Loucy (cell line): Measurements from ENCODE around the gene GHRL.

Source experiments
- H2AFZ ChIP-seq: fragments of 200-600 bp; sonication (generic); 2 replicates; pipeline ENCODE4 v1.6.0; 2016; ENCODE audit warnings: antibody characterized with exemption, mild to moderate bottlenecking, low read length, moderate library complexity
- H3F3A ChIP-seq: fragments of 200-600 bp; 2 replicates; pipeline ENCODE4 v1.6.0; 2016; ENCODE audit warnings: antibody characterized with exemption, low read depth, mild to moderate bottlenecking
- H3K27me3 ChIP-seq: fragments of 200-600 bp; sonication (generic); 2 replicates; pipeline ENCODE4 v1.6.1; 2014; ENCODE audit warnings: low read length, mild to moderate bottlenecking; ENCODE audit not compliant: insufficient read depth, poor library complexity, severe bottlenecking
- H3K36me3 ChIP-seq: fragments of 200-600 bp; sonication (generic); 2 replicates; pipeline ENCODE4 v1.6.1; 2016; ENCODE audit warnings: low read length; ENCODE audit not compliant: insufficient read depth
- H3K4me1 ChIP-seq: fragments of 200-600 bp; sonication (generic); 2 replicates; pipeline ENCODE4 v1.5.1; 2014; ENCODE audit warnings: low read length, mild to moderate bottlenecking; ENCODE audit not compliant: insufficient read depth, poor library complexity, severe bottlenecking
- H3K4me2 ChIP-seq: fragments of 200-600 bp; sonication (generic); 2 replicates; pipeline ENCODE4 v1.6.0; 2014; ENCODE audit warnings: antibody characterized with exemption, low read length, low read depth, mild to moderate bottlenecking; ENCODE audit not compliant: poor library complexity, severe bottlenecking
- H3K4me3 ChIP-seq: fragments of 200-600 bp; sonication (generic); 2 replicates; pipeline ENCODE4 v1.5.1; 2014; ENCODE audit warnings: low read length, mild to moderate bottlenecking, mixed read lengths; ENCODE audit not compliant: poor library complexity, severe bottlenecking
- H3K79me2 ChIP-seq: fragments of 200-600 bp; sonication (generic); 2 replicates; pipeline ENCODE4 v1.6.1; 2014; ENCODE audit warnings: low read length; ENCODE audit not compliant: insufficient read depth
- H3K9ac ChIP-seq: fragments of 200-600 bp; sonication (generic); 2 replicates; pipeline ENCODE4 v1.6.0; 2014; ENCODE audit warnings: mild to moderate bottlenecking, low read depth, low read length, moderate library complexity; ENCODE audit not compliant: poor library complexity, severe bottlenecking
- H3K9me2 ChIP-seq: fragments of 200-600 bp; sonication (generic); replicated peaks from 2 replicates; pipeline ENCODE4 v1.6.1; 2016; ENCODE audit warnings: low read depth, low read length, mixed read lengths
- H3K9me3 ChIP-seq: fragments of 200-600 bp; sonication (generic); 2 replicates; pipeline ENCODE4 v1.6.1; 2014; ENCODE audit warnings: mild to moderate bottlenecking, antibody characterized with exemption, low read length, low read depth; ENCODE audit not compliant: insufficient read depth
- H4K20me1 ChIP-seq: fragments of 200-600 bp; sonication (generic); 2 replicates; pipeline ENCODE4 v1.6.0; 2014; ENCODE audit warnings: antibody characterized with exemption, low read length, mild to moderate bottlenecking; ENCODE audit not compliant: insufficient read depth, poor library complexity, severe bottlenecking
- CTCF ChIP-seq: fragments of 200-600 bp; sonication (generic); conservative IDR thresholded peaks from 2 replicates; pipeline ENCODE4 v1.5.1; 2014; ENCODE audit warnings: mild to moderate bottlenecking, antibody characterized with exemption, low read length
- EZH2phosphoT487 ChIP-seq: fragments of 200-600 bp; IDR thresholded peaks from 2 replicates; pipeline ENCODE4 v1.6.1; 2018; ENCODE audit warnings: antibody characterized with exemption, mild to moderate bottlenecking, moderate library complexity, borderline replicate concordance

GHRL gene

GRCh38 chr3:10284496-10284895, 8.3 kb downstream of the GHRL start:
- no peak for TF ChIP-seq CTCF
- no peak for TF ChIP-seq EZH2phosphoT487
- Histone ChIP-seq H3K4me3 (no peak overlapping the region), H3K36me3 (peaks cover 70% of the 10 kb centered on the region), H3F3A (no peaks in the 10 kb centered on the region), H3K79me2 (no peaks in the 10 kb centered on the region), H3K4me2 (no peak overlapping the region), H3K9ac (no peak overlapping the region), H2AFZ (no peak overlapping the region), H4K20me1 (no peaks in the 10 kb centered on the region), H3K4me1 (no peaks in the 10 kb centered on the region), H3K9me3 (no peaks in the 10 kb centered on the region), H3K9me2 (no peaks in the 10 kb centered on the region), H3K27me3 (no peaks in the 10 kb centered on the region)

GRCh38 chr3:10283638-10284037, 9.1 kb downstream of the GHRL start:
- H3K27me3 ChIP-seq = no peaks in the 10 kb centered on the region
- H4K20me1 ChIP-seq = no peaks in the 10 kb centered on the region
- H3K4me3 ChIP-seq = no peak overlapping the region
- H3F3A ChIP-seq = no peaks in the 10 kb centered on the region
- no peak overlapping the region for H3K9ac ChIP-seq
- H3K4me1 ChIP-seq = no peaks in the 10 kb centered on the region
- H3K79me2 ChIP-seq = no peaks in the 10 kb centered on the region
- TF ChIP-seq EZH2phosphoT487 (no peak), CTCF (no peak)
- H3K36me3 ChIP-seq = peaks cover 73% of the 10 kb centered on the region
- H3K4me2 ChIP-seq = no peak overlapping the region
- H2AFZ ChIP-seq = no peak overlapping the region
- no peaks in the 10 kb centered on the region for H3K9me3 ChIP-seq
- no peaks in the 10 kb centered on the region for H3K9me2 ChIP-seq

GRCh38 chr3:10281951-10282350, 10.8 kb downstream of the GHRL start:
- H3K9me2 ChIP-seq = no peaks in the 10 kb centered on the region
- no peak for TF ChIP-seq CTCF
- no peak for TF ChIP-seq EZH2phosphoT487
- H3K9me3 ChIP-seq = no peaks in the 10 kb centered on the region
- H3K79me2 ChIP-seq = peaks cover 10% of the 10 kb centered on the region; the same call in 1 of the 2 replicates
- H3F3A ChIP-seq = no peaks in the 10 kb centered on the region
- no peaks in the 10 kb centered on the region for H3K27me3 ChIP-seq
- no peak overlapping the region for H3K4me3 ChIP-seq
- H3K4me2 ChIP-seq = no peak overlapping the region
- peaks cover 4% of the 10 kb centered on the region for H4K20me1 ChIP-seq
- no peak overlapping the region for H2AFZ ChIP-seq
- H3K4me1 ChIP-seq = no peaks in the 10 kb centered on the region
- H3K36me3 ChIP-seq = peaks cover 77% of the 10 kb centered on the region
- H3K9ac ChIP-seq = no peak overlapping the region
